AG04450 (cell line): ENCODE results near the gene GPSM1. TPM values are rescaled to one million over a fixed set of nuclear protein-coding genes. Genes with fewer than 3 reads are reported as not detected.
A peak's percentile ranks its signal among the peaks of the same experiment; 100 is the strongest.

Source experiments
- CTCF ChIA-PET: fragments of 300-600, 350-600 bp; formaldehyde crosslinking; extraction: SDS; loops from one replicate; lab custom pipeline; 2022; ENCODE audit warnings: antibody characterized with exemption, inconsistent platforms; lab: Charles Lee
- POLR2A ChIA-PET: fragments of 350-600 bp; formaldehyde crosslinking; extraction: SDS; loops from one replicate; lab custom pipeline; 2021; ENCODE audit warnings: antibody characterized with exemption, inconsistent platforms; lab: Yijun Ruan, JAX
- DNase-seq: peaks from one replicate; pipeline ENCODE4 v3.0.0-alpha.2; 2011; ENCODE audit warnings: low read depth, low spot score
- H3K27ac ChIP-seq: one replicate; pipeline ENCODE4 v1.5.1; 2012; ENCODE audit warnings: low read depth, low read length, control low read depth
- H3K27me3 ChIP-seq: one replicate; pipeline ENCODE4 v1.6.0; 2012; ENCODE audit warnings: low read length; ENCODE audit not compliant: control insufficient read depth, insufficient read depth
- H3K4me3 ChIP-seq: 2 replicates; pipeline ENCODE4 v1.5.1; 2011; ENCODE audit warnings: mild to moderate bottlenecking, low read depth, low read length, control low read depth
- H3K9me3 ChIP-seq: 2 replicates; pipeline ENCODE4 v1.5.1; 2012; ENCODE audit warnings: low read length; ENCODE audit not compliant: control insufficient read depth, insufficient read depth
- polyA plus RNA-seq: library from polyadenylated mRNA; depleted of rRNA; stranded (reverse); fragments of >200 nt; gene quantifications from 2 replicates; pipeline ENCODE4 v1.2.3, GENCODE V29; 2011
- TF ChIP-seq, protein P1 (sequence below): IDR thresholded peaks from 2 replicates; pipeline ENCODE4 v1.5.1; 2011; ENCODE audit warnings: low read depth, low read length, control low read depth, inconsistent platforms

Gene GPSM1
- polyA plus RNA-seq, 1 experiment: 22.5 TPM

DNA sequence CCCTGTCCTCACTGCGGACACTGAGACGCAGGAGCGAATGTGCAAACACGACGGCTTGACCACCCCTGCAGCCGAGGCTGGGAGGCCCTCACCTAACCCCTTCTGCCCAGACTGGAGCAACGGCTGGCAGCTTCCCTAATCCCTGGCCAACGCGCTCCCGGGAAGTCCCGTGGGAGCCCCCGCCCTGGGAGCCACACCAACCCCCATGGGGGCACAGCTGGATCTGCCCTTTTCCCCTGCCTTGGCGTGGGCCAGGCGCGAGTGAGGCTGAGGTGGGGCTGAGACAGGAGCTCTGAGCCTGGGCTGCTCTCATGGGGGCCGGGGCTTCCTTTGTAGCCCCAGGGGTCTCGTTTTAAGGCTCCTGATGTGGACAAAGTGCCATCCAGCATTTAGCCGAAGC, 40.9 kb downstream of the GPSM1 start:
- H3K27ac ChIP-seq: no peak overlapping the region
- H3K27me3 ChIP-seq: no peaks in the 10 kb centered on the region
- TF ChIP-seq, protein P1, sequence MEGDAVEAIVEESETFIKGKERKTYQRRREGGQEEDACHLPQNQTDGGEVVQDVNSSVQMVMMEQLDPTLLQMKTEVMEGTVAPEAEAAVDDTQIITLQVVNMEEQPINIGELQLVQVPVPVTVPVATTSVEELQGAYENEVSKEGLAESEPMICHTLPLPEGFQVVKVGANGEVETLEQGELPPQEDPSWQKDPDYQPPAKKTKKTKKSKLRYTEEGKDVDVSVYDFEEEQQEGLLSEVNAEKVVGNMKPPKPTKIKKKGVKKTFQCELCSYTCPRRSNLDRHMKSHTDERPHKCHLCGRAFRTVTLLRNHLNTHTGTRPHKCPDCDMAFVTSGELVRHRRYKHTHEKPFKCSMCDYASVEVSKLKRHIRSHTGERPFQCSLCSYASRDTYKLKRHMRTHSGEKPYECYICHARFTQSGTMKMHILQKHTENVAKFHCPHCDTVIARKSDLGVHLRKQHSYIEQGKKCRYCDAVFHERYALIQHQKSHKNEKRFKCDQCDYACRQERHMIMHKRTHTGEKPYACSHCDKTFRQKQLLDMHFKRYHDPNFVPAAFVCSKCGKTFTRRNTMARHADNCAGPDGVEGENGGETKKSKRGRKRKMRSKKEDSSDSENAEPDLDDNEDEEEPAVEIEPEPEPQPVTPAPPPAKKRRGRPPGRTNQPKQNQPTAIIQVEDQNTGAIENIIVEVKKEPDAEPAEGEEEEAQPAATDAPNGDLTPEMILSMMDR: no peak
- DNase-seq: no peak
- H3K9me3 ChIP-seq: peaks cover 15% of the 10 kb centered on the region; the same call in 1 of the 2 replicates
- H3K4me3 ChIP-seq: no peak overlapping the region
- ChIA-PET POLR2A (no interaction called here), CTCF (no interaction called here)

DNA sequence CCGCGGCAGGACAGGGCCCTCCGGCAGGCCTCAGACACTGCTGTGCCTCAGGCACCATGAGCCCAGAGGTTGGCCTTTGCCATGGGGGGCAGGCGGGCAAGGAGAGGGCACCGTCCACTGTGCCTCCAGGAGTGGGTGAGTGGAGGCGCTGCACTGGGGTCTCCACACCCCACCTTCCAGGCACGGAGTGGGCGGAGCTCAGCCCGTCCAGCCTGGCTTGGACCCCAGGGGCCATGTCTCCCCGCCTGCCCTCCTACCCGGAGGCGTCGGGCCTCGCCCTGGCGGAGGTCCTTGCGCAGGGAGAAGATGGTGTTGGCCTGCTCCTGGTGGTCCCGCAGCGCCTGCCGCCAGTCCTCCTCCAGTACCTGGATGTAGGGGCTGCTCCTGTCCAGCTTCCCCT, 42.7 kb downstream of the GPSM1 start:
- TF ChIP-seq, protein P1: no peak
- Histone ChIP-seq H3K27ac (no peak overlapping the region), H3K9me3 (peaks cover 12% of the 10 kb centered on the region; the same call in 1 of the 2 replicates), H3K4me3 (no peak overlapping the region), H3K27me3 (no peaks in the 10 kb centered on the region)
- DNase-seq: no peak
- POLR2A ChIA-PET: no interaction called here
- CTCF ChIA-PET: no interaction called here

- Histone ChIP-seq H3K4me3 (no peak overlapping the region), H3K9me3 (peaks cover 12% of the 10 kb centered on the region; the same call in 1 of the 2 replicates), H3K27me3 (no peaks in the 10 kb centered on the region), H3K27ac (no peak overlapping the region)
- ChIA-PET POLR2A (interaction anchor here (1.2 kb wide), 1 partner anchor 10 kb away, joined by 4 read pairs; no protein-coding TSS in a partner anchor), CTCF (no interaction called here)
- no peak for DNase-seq
- TF ChIP-seq, protein P1: no peak
These were observed 43.6 kb downstream of the GPSM1 start for GRCh38 chr9:136370687-136371532.

DNA sequence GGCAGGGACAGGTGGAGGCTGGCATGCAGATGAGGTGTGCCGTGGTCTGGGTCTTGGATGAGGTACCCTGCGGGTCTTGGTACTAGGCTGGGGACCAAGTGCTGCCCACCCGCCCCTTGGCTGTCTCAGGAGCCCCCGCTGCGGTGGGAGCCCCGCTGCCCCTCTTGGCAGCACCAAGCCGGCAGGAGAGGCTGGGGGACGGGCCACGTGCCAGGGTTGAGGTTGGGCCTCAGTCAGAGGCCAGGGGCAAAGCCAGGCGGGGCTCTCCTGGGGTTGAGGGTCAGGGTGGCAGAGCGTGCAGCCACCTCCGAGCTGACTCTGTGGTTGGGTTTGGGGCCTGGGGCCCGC, 44.2 kb downstream of the GPSM1 start:
- TF ChIP-seq, protein P1: no peak
- POLR2A ChIA-PET: interaction anchor here (1.2 kb wide), 1 partner anchor 9 kb away, joined by 4 read pairs; no protein-coding TSS in a partner anchor
- peaks cover 12% of the 10 kb centered on the region; the same call in 1 of the 2 replicates for H3K9me3 ChIP-seq
- H3K27ac ChIP-seq: no peak overlapping the region
- CTCF ChIA-PET: interaction anchor here (1.8 kb wide), 1 partner anchor 8 kb away, joined by 9 read pairs; the partner anchor contains the start of gene DNLZ
- no peak for DNase-seq
- no peak overlapping the region for H3K4me3 ChIP-seq
- no peaks in the 10 kb centered on the region for H3K27me3 ChIP-seq

- no peak for DNase-seq
- H3K27me3 ChIP-seq: no peaks in the 10 kb centered on the region
- H3K27ac ChIP-seq: peak overlapping the region; percentile 89
- H3K9me3 ChIP-seq: peaks cover 12% of the 10 kb centered on the region; the same call in 1 of the 2 replicates
- POLR2A ChIA-PET: interaction anchor here (1.2 to 1.6 kb wide), 2 partner anchors 9 to 10 kb away, joined by 4 to 22 read pairs; partner anchors contain the start of gene DNLZ
- CTCF ChIA-PET: interaction anchor here (1.5 to 1.8 kb wide), 2 partner anchors 9 to 60 kb away, joined by 8 to 9 read pairs; partner anchors contain the start of gene DNLZ
- H3K4me3 ChIP-seq: no peak overlapping the region
- TF ChIP-seq, protein P1: no peak
These were observed 44.7 kb downstream of the GPSM1 start for GRCh38 chr9:136372006-136372405.
